ENCODE data around the gene ZSCAN16.
"Not testable (repeated sequence)": the region's sequence is repeated elsewhere in the genome, so short reads cannot be mapped to it uniquely, and the experiment has no call there.

Gene ZSCAN16

GRCh38 chr6:28124350-28124970 lies at the start of gene ZSCAN16:
Gene ZSCAN16, plus strand, starts transcription at chr6:28124609. Its CDS starts 835 bp downstream, at chr6:28125444.
- FAIRE-seq (peak; percentile 95), DNase-seq (ENCODE audit: insufficient read length, low spot score) (peak; percentile 64)

GRCh38 chr6:28078050-28078449 lies 46.4 kb upstream of the ZSCAN16 start:
- FAIRE-seq (no peak), DNase-seq (ENCODE audit: insufficient read length, low spot score) (no peak)
- TF ChIP-seq POLR2A (IDR thresholded peaks at IDR 0.05; ENCODE audit: low read depth, low read length): no peak

More at GRCh38 chr6:28124350-28124970, at the start of gene ZSCAN16:
- 0 out of 2 replicates have a peak, but pooled peaks have one; percentile 19 for TF ChIP-seq POLR2A (IDR thresholded peaks at IDR 0.05; ENCODE audit: low read depth, low read length)

- no peak for TF ChIP-seq POLR2A (IDR thresholded peaks at IDR 0.05; ENCODE audit: low read depth, low read length)
- DNase-seq (ENCODE audit: insufficient read length, low spot score) (no peak), FAIRE-seq (no peak)
Observed at GRCh38 chr6:28078836-28079235, 45.6 kb upstream of the ZSCAN16 start.

- not testable (repeated sequence) for FAIRE-seq; DNase-seq (ENCODE audit: insufficient read length, low spot score)
Observed at GRCh38 chr6:28080381-28080630, 44.1 kb upstream of the ZSCAN16 start, which contains the start of gene ZNF165. Gene ZNF165, plus strand, starts transcription at chr6:28080568. Its CDS starts 4,913 bp downstream, at chr6:28085481.

GRCh38 chr6:28080631-28081485 lies 43.6 kb upstream of the ZSCAN16 start:
- peak; percentile 11; the same call in 1 of the 2 replicates for TF ChIP-seq POLR2A (IDR thresholded peaks at IDR 0.05; ENCODE audit: low read depth, low read length)
- DNase-seq (ENCODE audit: insufficient read length, low spot score): peak; percentile 68
- peak; percentile 50 for FAIRE-seq

GRCh38 chr6:28081486-28081751 lies 43.0 kb upstream of the ZSCAN16 start:
- no peak for FAIRE-seq
- DNase-seq (ENCODE audit: insufficient read length, low spot score): no peak

GRCh38 chr6:28082939-28083338 lies 41.5 kb upstream of the ZSCAN16 start:
- no peak for DNase-seq (ENCODE audit: insufficient read length, low spot score)
- FAIRE-seq: no peak
- TF ChIP-seq POLR2A (IDR thresholded peaks at IDR 0.05; ENCODE audit: low read depth, low read length): no peak

More at GRCh38 chr6:28081486-28081751, 43.0 kb upstream of the ZSCAN16 start:
- TF ChIP-seq POLR2A (IDR thresholded peaks at IDR 0.05; ENCODE audit: low read depth, low read length): no peak

- FAIRE-seq (no peak), DNase-seq (ENCODE audit: insufficient read length, low spot score) (no peak)
- TF ChIP-seq POLR2A (IDR thresholded peaks at IDR 0.05; ENCODE audit: low read depth, low read length): no peak
Observed at GRCh38 chr6:28089054-28089453, 35.4 kb upstream of the ZSCAN16 start.

- no peak for TF ChIP-seq POLR2A (IDR thresholded peaks at IDR 0.05; ENCODE audit: low read depth, low read length)
- no peak for FAIRE-seq
- DNase-seq (ENCODE audit: insufficient read length, low spot score): no peak
Observed at GRCh38 chr6:28090917-28091586, 33.4 kb upstream of the ZSCAN16 start.

GRCh38 chr6:28102222-28102621 lies 22.2 kb upstream of the ZSCAN16 start:
- FAIRE-seq; DNase-seq (ENCODE audit: insufficient read length, low spot score): not testable (repeated sequence)

GRCh38 chr6:28102699-28103098 lies 21.7 kb upstream of the ZSCAN16 start:
- not testable (repeated sequence) for FAIRE-seq; DNase-seq (ENCODE audit: insufficient read length, low spot score)

GRCh38 chr6:28104392-28105244 lies 19.8 kb upstream of the ZSCAN16 start:
- DNase-seq (ENCODE audit: insufficient read length, low spot score) (peak; percentile 82), FAIRE-seq (peak; percentile 20)
- peak; percentile 88 for TF ChIP-seq POLR2A (IDR thresholded peaks at IDR 0.05; ENCODE audit: low read depth, low read length)

- FAIRE-seq: peak; percentile 83
- TF ChIP-seq POLR2A (IDR thresholded peaks at IDR 0.05; ENCODE audit: low read depth, low read length): no peak
- DNase-seq (ENCODE audit: insufficient read length, low spot score): peak; percentile 14
Observed at GRCh38 chr6:28105245-28105639, 19.2 kb upstream of the ZSCAN16 start.

- no peak for TF ChIP-seq POLR2A (IDR thresholded peaks at IDR 0.05; ENCODE audit: low read depth, low read length)
- no peak for DNase-seq (ENCODE audit: insufficient read length, low spot score)
- no peak for FAIRE-seq
Observed at GRCh38 chr6:28107506-28107905, 16.9 kb upstream of the ZSCAN16 start.
